ENCODE data around the gene ARIH1.

DNA sequence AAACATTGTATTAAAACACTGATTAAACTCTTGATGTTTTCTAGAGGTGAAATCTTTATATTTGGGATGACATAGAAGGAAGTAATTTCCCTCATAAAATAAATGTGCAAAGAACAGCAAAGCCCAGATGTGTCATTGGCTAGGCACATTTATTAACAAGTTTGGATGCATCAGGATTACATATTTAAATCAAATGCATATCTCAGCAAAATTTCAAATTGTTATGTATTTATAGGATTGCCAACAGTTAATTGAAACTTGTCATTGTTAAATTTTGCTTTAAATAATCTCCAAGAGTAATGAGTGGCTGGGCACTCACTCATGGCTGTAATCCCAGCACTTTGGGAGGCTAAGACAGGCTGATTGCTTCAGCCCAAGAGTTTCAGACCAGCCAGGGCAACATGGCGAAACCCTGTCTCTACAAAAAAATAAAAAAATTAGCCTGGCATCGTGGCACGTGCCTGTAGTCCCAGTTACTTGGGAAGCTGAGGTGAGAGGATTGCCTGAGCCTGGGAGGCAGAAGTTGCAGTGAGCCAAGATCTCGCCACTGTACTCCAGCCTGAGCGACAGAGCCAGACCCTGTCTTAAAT lies 28.2 kb downstream of the ARIH1 start:
- TF ChIP-seq, protein P1, sequence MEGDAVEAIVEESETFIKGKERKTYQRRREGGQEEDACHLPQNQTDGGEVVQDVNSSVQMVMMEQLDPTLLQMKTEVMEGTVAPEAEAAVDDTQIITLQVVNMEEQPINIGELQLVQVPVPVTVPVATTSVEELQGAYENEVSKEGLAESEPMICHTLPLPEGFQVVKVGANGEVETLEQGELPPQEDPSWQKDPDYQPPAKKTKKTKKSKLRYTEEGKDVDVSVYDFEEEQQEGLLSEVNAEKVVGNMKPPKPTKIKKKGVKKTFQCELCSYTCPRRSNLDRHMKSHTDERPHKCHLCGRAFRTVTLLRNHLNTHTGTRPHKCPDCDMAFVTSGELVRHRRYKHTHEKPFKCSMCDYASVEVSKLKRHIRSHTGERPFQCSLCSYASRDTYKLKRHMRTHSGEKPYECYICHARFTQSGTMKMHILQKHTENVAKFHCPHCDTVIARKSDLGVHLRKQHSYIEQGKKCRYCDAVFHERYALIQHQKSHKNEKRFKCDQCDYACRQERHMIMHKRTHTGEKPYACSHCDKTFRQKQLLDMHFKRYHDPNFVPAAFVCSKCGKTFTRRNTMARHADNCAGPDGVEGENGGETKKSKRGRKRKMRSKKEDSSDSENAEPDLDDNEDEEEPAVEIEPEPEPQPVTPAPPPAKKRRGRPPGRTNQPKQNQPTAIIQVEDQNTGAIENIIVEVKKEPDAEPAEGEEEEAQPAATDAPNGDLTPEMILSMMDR (IDR thresholded peaks at IDR 0.05) = no peak
- TF ChIP-seq POLR2A (IDR thresholded peaks at IDR 0.05) (no peak), EP300 (IDR thresholded peaks at IDR 0.05) (no peak)
